ENCODE results near the gene LTBP1. TPM values are rescaled to one million over a fixed set of nuclear protein-coding genes. Genes with fewer than 3 reads are reported as not detected.
A peak's percentile ranks its signal among the peaks of the same experiment; 100 is the strongest.

LTBP1 gene
- total RNA-seq, 1 donor from 2014 or later: 111 TPM

DNA sequence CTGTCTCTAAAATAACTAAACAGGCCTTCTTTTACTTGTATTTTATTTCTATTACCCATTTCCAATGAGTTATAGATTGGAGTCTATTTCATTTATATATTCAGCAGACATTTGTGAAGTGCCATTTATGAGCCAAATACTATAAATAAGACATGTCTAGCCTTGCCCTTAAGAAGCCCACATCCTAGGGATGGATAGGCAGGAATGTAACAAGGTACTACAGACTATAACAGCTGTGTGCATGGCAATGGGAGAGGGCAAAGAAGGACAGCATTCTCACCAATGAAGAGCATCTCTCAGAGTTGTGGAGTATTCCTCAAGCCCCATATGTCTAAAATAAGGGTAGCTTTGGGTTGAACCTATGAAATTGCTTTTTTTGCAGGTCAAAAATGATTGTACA, 367.8 kb downstream of the LTBP1 start:
- DNase-seq: no peak

- DNase-seq: peak; percentile 58
Measured at GRCh38 chr2:33316328-33316727, 369.6 kb downstream of the LTBP1 start.

- DNase-seq: no peak
Measured at GRCh38 chr2:33317369-33318007, 370.7 kb downstream of the LTBP1 start.

DNA sequence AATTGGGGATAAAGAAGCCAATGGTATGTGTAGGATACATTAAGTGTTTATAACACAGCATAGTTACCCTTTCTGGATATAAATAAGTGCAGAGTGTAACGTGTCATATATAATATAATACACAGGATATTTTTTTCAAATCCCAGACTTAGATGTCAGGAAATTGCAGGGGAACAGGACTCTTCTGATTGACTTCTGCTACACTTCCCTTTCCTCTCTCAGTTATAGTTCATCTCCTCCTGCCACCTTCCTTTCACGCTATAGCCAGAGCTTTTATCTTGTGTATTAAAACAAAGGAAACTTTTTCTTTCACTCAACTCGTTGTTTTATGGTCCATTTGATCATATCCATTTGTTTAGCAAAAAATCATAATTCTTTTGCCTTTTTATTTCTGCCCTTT, 371.7 kb downstream of the LTBP1 start:
- DNase-seq: no peak

DNA sequence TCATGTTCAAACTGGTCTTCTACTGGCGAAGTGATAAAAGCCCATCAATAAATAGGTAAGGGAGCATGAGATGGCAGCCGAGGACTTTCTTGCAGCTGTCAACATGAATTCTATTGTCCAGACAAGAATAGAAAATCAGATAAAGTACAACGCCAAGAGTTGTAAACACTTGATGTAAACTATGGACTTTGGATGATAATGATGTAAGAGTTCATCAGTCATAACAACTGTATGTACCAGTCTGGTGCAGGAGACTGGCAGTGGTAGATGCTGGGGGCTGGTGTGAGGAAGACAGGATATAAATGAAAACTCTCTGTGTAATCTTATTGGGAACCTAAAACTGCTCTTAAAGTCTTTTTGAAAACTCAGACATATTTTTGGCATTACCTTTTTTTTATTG, 373.8 kb downstream of the LTBP1 start:
- no peak for DNase-seq

GRCh38 chr2:33321236-33321771, 374.6 kb downstream of the LTBP1 start:
- DNase-seq: peak; percentile 89

DNA sequence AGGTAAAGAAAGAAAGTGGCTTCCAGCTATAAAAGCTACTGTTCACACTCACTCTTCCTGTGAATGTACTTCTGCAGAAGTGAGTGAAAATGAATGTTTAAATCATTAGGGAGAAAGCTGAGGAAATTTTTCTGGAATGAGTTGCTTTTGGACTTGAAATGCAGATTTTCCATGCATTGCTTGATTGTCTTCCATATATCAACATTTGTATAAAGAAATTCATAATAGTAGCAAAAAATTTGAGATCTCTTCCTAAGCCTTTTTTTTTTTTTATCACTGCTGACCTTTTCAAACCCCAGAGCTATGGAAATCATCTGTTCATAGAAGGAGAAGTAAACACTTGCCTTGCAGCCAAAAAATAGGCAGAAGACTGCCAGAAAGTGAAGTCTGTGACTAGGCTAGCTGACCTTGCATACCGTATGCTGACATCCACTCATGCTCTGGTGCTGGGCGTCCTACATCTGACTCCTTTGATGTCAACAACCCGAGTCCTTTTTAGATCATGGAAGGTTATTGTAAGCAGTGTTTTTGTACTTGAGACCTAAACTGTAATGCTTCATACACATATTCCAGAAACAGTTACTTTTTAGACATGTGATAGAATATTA, 375.2 kb downstream of the LTBP1 start:
- peak; percentile 91 for DNase-seq

GRCh38 chr2:33322612-33323011, 375.9 kb downstream of the LTBP1 start:
- no peak for DNase-seq

DNA sequence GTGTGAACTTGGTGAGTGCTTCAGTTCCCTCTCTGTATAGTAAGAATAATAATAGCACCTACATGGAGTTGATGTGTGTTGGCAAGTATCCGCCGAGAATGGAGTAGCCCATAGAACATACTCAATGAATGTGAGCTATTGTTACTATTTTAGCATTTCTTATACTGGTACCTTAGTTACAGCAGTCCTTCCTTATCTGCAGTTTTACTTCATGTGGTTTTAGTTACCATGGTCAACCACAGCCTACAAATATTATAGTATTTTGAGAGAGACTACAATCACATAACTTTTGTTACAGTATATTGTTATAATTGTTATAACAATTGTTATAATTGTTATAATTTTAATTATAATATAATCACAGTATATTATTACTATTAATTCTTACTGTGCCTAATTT, 377.2 kb downstream of the LTBP1 start:
- DNase-seq: no peak

DNA sequence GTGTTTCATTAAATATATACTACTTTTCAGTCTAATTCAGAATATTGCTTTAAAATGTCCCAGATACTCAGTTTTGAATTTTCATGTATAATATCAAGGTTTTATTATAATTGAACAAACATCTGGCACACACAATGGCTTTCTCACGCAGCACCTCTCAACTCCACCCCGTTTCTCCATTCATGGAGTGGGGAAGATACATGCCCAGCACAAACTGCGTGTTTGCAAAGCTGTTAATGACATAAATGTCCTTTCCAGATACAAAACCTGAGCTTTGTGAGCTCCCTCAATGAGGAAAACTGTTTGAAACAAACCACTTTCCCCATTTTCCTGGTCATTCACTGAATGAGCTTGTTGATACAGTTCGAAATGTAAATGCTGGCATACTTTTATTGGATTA, 379.3 kb downstream of the LTBP1 start:
- DNase-seq: no peak

- DNase-seq: no peak
Measured at GRCh38 chr2:33333433-33333832, 386.7 kb downstream of the LTBP1 start.

DNA sequence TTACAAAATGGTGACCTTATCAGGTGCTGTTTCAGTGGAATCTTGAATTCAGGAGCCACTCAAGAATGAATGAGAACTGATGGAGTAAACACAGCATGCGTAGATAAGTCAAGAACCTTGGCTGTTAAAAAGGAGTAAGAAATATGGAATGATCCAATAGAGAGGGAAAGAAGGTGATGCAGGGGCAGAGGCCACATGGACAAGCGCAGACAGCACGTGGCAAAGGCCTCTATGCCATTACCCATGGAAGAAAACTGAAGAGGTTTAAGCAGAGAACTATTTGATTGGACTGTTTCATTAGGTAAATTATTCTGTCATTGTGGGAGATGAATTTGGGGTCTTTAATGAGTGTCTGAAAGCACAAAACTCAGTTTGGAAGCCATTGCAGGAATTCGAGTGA, 387.3 kb downstream of the LTBP1 start:
- no peak for DNase-seq

DNA sequence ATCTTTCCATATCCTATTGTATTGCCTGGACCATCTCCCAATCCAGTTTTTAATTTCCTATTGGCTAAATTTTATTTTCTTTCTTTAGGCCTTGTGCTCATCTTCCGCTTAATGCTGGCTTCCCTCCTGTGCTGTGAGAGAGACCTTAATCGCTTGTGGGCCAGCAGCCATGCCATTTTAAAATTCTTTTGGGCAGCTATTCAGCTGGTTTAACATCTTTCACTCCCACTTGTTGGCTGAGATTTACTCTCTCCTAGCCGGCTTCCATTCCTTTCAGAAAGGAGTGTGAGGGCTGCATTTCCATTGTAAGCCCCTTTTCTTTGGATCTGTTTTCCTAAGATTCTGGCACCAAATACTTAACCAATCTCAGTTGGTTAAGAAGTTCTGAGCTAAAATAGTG, 388.8 kb downstream of the LTBP1 start:
- no peak for DNase-seq

DNA sequence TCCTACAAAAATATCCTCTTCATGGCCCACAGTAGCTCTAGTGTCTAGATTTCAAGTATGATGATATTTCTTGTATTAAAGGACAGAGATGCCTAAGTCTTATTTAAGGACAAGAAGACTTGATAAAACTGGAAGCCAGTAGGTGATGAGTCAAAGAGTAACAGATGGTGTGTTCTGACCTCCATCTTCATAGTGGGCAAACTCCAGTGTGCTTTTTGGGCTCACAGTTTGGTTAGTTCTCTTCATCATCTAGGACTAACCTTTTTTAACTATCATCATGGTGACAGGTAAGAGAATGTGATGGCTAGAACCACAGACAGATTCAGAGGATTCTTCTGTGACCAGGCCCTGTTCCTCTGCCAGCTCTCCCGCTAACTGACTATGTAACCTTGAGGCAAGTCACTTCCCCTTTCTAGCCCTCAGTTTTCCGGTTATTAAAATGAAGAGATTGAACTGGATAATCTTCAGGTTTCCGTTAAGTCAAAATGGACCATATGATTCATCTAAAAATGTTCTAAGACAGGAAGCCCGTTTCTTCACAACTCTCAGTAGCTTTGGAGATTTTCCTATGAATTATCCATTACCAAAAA, 389.4 kb downstream of the LTBP1 start:
- DNase-seq: no peak

- DNase-seq: no peak
Measured at GRCh38 chr2:33337385-33337960, 390.7 kb downstream of the LTBP1 start.

DNA sequence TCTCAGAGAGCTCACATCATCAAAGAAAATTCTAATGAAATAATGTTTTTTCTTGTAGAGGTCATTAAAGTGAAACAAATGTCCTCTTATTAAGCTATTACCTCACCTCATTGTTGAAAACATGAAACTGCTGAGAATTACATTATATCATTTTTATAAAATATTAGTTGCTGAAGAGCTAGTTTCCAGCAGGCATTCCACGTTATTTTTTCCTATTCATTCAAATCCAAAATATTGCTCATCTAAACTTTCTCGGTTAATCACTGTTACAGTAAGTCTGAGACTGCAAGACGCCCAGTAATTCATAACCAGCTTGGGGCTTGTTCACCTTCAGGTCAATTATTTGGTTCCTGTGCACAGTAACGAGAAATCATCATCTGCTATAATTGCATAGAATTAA, 391.2 kb downstream of the LTBP1 start:
- no peak for DNase-seq

GRCh38 chr2:33339269-33339668, 392.5 kb downstream of the LTBP1 start:
- DNase-seq: no peak

- peak; percentile 25 for DNase-seq
Measured at GRCh38 chr2:33340280-33340679, 393.5 kb downstream of the LTBP1 start.

DNA sequence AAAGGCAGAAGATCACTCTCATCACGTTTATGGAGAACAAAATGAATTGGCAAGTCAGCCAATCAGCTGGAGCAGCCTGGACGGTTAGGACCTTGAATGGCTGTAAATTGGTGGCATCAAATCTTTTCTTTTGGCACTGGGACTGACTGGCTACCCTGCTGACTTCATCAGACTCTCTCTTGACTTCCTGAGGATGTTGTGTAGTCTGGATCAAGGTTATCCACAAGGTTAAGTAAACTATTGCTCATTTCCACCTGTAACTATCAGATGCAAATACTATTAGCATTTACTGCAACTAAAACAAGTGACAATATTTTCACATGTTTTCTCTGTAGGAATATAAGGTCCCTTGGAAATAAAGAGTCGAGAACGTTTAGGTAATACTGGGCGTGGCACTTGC, 395.4 kb downstream of the LTBP1 start:
- DNase-seq: no peak

DNA sequence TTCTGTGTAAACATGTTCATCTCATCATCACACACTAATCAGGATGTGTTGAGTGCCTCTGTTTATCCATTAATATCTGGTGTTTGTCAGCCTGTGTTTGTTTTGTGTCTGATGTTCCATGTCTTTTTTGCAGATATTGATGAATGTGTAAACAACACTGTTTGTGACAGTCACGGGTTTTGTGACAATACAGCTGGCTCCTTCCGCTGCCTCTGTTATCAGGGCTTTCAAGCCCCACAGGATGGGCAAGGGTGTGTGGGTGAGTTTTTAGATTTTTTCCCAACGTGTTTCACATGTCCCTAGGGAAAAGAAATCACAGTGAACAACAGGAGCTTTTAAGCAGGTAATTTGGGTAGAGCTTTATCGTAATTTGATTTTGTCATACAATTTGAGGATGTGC, 396.0 kb downstream of the LTBP1 start:
- DNase-seq: no peak

- DNase-seq: no peak
Measured at GRCh38 chr2:33343387-33343895, 396.7 kb downstream of the LTBP1 start.

GRCh38 chr2:33344230-33344629, 397.5 kb downstream of the LTBP1 start:
- DNase-seq: no peak

DNA sequence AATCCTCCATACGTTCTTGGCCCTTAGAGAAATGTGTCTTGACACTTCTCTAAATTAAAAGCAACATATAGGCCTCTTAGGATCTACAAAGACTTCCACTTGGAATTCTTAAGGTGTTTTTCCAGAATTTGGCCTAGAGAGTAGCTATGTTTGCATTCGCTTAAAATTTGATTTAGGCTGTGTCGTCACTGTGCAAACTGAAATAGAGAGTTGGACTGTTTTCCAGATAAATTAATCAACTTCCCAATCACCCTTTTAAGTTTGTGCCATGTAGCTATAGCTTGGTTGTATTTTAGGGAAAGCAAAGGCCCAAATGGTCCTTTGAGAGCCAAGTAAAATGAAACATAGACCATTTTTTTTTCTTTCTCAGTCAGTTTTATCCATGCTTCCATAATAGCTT, 401.1 kb downstream of the LTBP1 start:
- no peak for DNase-seq

Data from skin of body (tissue), 2 donors.